Neural progenitor cell (in vitro differentiated cells): Measurements from ENCODE around the gene TMEM132E. TPM values are rescaled to one million over a fixed set of nuclear protein-coding genes. Genes with fewer than 3 reads are reported as not detected.
A peak's percentile ranks its signal among the peaks of the same experiment; 100 is the strongest.

Experiments
- DNase-seq: peaks from one replicate; pipeline ENCODE4 v3.0.0-alpha.2; 2016; ENCODE audit warnings: low spot score
- H2AFZ ChIP-seq: fragments of 200-600 bp; sonication (generic); replicated peaks from 2 replicates; pipeline ENCODE4 v1.6.1; 2016; ENCODE audit warnings: antibody characterized with exemption
- H3F3A ChIP-seq: fragments of 200-600 bp; sonication (generic); 2 replicates; pipeline ENCODE4 v1.6.1; 2016; ENCODE audit warnings: antibody characterized with exemption, low read depth
- H3K27ac ChIP-seq: fragments of 200-600 bp; sonication (generic); 2 replicates; pipeline ENCODE4 v1.5.1; 2016; ENCODE audit warnings: mild to moderate bottlenecking
- H3K27me3 ChIP-seq: fragments of 200-600 bp; sonication (generic); 2 replicates; pipeline ENCODE4 v1.6.1; 2016; ENCODE audit warnings: mild to moderate bottlenecking, moderate library complexity
- H3K36me3 ChIP-seq: fragments of 200-600 bp; sonication (generic); 2 replicates; pipeline ENCODE4 v1.5.1; 2016
- H3K4me1 ChIP-seq: fragments of 200-600 bp; sonication (generic); 2 replicates; pipeline ENCODE4 v1.6.1; 2016; ENCODE audit warnings: mixed run types
- H3K4me2 ChIP-seq: fragments of 200-600 bp; sonication (generic); 2 replicates; pipeline ENCODE4 v1.6.1; 2016
- H3K4me3 ChIP-seq: fragments of 200-600 bp; sonication (generic); 2 replicates; pipeline ENCODE4 v1.5.1; 2016
- H3K79me2 ChIP-seq: fragments of 200-600 bp; sonication (generic); 2 replicates; pipeline ENCODE4 v1.6.1; 2016; ENCODE audit warnings: low read depth
- H3K9ac ChIP-seq: fragments of 200-600 bp; sonication (generic); 2 replicates; pipeline ENCODE4 v1.6.1; 2016
- H3K9me3 ChIP-seq: fragments of 200-600 bp; sonication (generic); 2 replicates; pipeline ENCODE4 v1.5.1; 2016; ENCODE audit warnings: low read depth
- H4K20me1 ChIP-seq: fragments of 200-600 bp; sonication (generic); 2 replicates; pipeline ENCODE4 v1.6.1; 2016; ENCODE audit warnings: low read depth
- H3K27ac Mint-ChIP-seq: 3 replicates; pipeline ENCODE4 v1.8.0; 2021; ENCODE audit warnings: mixed read lengths
- H3K27me3 Mint-ChIP-seq: 2 replicates; pipeline ENCODE4 v1.8.0; 2022; ENCODE audit warnings: low read depth, mild to moderate bottlenecking, inconsistent platforms, moderate library complexity, mixed read lengths; ENCODE audit not compliant: insufficient read depth
- H3K36me3 Mint-ChIP-seq: 3 replicates; pipeline ENCODE4 v1.8.0; 2021; ENCODE audit warnings: mixed read lengths
- H3K4me1 Mint-ChIP-seq: 3 replicates; pipeline ENCODE4 v1.8.0; 2021; ENCODE audit warnings: mixed read lengths
- H3K4me3 Mint-ChIP-seq: 3 replicates; pipeline ENCODE4 v1.8.0; 2021; ENCODE audit warnings: mild to moderate bottlenecking, moderate library complexity, mixed read lengths
- H3K9me3 Mint-ChIP-seq: 3 replicates; pipeline ENCODE4 v1.8.0; 2020; ENCODE audit warnings: mixed read lengths
- EZH2 ChIP-seq: fragments of 200-600 bp; sonication (generic); IDR thresholded peaks from 2 replicates; pipeline ENCODE4 v1.6.1; 2017; ENCODE audit warnings: antibody characterized with exemption, mild to moderate bottlenecking, moderate library complexity
- EZH2phosphoT487 ChIP-seq: fragments of 200-600 bp; sonication (generic); IDR thresholded peaks from 2 replicates; pipeline ENCODE4 v1.6.1; 2017; ENCODE audit warnings: antibody characterized with exemption
- total RNA-seq: library from RNA; depleted of rRNA; stranded (reverse); fragments of >200 nt; gene quantifications from 2 replicates; pipeline ENCODE4 v1.2.3, GENCODE V29; 2015; ENCODE audit warnings: low replicate concordance
- TF ChIP-seq, protein P1 (sequence below): fragments of 200-600 bp; sonication (generic); IDR thresholded peaks from 2 replicates; pipeline ENCODE4 v1.5.1; 2017; ENCODE audit warnings: antibody characterized with exemption, mild to moderate bottlenecking

Gene TMEM132E
- total RNA-seq, 1 donor from 2014 or later: 0.21 TPM

DNA sequence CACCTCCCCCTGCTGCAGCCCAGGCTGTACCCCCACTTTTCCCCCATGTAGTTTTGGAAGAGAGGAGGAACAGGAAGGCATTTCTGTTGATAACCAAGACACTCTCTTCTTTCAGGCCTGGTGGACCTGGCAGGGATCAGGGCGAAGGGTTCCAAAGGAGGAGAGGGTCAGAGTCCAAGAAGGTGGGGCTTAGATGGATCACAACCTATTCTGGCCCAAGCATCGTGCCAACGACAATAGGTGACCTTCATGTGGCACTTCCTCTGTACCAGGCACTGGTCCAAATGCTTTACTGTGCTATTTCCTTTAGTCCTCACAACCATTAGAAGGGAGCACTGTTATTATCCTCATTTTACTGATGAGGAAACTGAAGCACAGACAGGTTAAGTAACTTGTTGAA, 84.3 kb downstream of the TMEM132E start:
- H3K27ac ChIP-seq: no peak overlapping the region
- H3K79me2 ChIP-seq: no peaks in the 10 kb centered on the region
- no peak for DNase-seq
- peaks cover 4% of the 10 kb centered on the region for H3K4me1 Mint-ChIP-seq
- H3K9ac ChIP-seq: no peak overlapping the region
- H4K20me1 ChIP-seq: no peaks in the 10 kb centered on the region
- H3K36me3 Mint-ChIP-seq: no peaks in the 10 kb centered on the region
- no peak overlapping the region for H3K4me3 Mint-ChIP-seq
- TF ChIP-seq EZH2phosphoT487: no peak
- TF ChIP-seq, protein P1, sequence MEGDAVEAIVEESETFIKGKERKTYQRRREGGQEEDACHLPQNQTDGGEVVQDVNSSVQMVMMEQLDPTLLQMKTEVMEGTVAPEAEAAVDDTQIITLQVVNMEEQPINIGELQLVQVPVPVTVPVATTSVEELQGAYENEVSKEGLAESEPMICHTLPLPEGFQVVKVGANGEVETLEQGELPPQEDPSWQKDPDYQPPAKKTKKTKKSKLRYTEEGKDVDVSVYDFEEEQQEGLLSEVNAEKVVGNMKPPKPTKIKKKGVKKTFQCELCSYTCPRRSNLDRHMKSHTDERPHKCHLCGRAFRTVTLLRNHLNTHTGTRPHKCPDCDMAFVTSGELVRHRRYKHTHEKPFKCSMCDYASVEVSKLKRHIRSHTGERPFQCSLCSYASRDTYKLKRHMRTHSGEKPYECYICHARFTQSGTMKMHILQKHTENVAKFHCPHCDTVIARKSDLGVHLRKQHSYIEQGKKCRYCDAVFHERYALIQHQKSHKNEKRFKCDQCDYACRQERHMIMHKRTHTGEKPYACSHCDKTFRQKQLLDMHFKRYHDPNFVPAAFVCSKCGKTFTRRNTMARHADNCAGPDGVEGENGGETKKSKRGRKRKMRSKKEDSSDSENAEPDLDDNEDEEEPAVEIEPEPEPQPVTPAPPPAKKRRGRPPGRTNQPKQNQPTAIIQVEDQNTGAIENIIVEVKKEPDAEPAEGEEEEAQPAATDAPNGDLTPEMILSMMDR: no peak
- TF ChIP-seq EZH2: no peak
- no peak overlapping the region for H3K4me3 ChIP-seq
- H2AFZ ChIP-seq: no peak overlapping the region
- H3K9me3 ChIP-seq: no peaks in the 10 kb centered on the region
- peaks cover 9% of the 10 kb centered on the region for H3K27me3 Mint-ChIP-seq
- H3K4me2 ChIP-seq: no peak overlapping the region
- no peak overlapping the region for H3K27ac Mint-ChIP-seq
- peaks cover 5% of the 10 kb centered on the region for H3F3A ChIP-seq
- no peaks in the 10 kb centered on the region for H3K9me3 Mint-ChIP-seq
- H3K36me3 ChIP-seq: no peaks in the 10 kb centered on the region
- peaks cover 15% of the 10 kb centered on the region for H3K4me1 ChIP-seq
- H3K27me3 ChIP-seq: no peaks in the 10 kb centered on the region

DNA sequence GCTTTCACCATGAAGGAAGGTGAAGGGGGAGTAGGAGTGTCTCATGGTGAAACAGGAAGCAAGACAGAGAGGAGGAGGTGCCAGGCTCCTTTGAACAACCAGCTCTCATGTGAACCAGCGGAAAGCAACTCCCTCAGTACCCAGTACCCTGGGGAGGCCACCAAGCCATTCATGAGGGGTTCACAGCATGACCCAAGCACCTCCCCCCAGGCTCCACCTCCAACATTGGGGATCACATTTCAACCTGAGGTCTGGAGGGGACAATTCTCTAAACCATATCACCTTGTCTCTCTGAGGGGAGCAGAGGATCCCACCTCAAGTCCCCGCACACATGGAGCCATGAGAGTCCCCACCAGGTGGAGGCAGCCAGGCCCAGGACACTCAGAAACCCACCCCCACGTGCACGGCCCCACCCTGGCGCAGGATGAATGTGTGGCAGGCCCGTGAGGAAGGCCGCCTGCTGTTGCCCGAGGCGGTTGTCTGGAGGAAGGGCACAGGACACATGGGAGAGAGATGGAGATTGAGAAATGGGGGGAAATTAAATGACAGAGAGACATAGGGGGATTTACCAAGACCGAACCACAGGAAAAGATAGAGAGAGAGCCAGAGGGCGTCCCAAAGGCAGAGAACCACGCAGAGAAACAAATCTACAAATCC, 85.9 kb downstream of the TMEM132E start:
- H3K4me3 ChIP-seq: no peak overlapping the region
- no peaks in the 10 kb centered on the region for H3K27me3 ChIP-seq
- Mint-ChIP-seq H3K36me3 (no peaks in the 10 kb centered on the region), H3K4me1 (peaks cover 4% of the 10 kb centered on the region), H3K9me3 (no peaks in the 10 kb centered on the region), H3K4me3 (no peak overlapping the region), H3K27me3 (peaks cover 10% of the 10 kb centered on the region), H3K27ac (no peak overlapping the region)
- no peak overlapping the region for H3K27ac ChIP-seq
- no peaks in the 10 kb centered on the region for H4K20me1 ChIP-seq
- peaks cover 15% of the 10 kb centered on the region for H3K4me1 ChIP-seq
- TF ChIP-seq EZH2phosphoT487 (no peak), EZH2 (no peak)
- TF ChIP-seq, protein P1: no peak
- H3K79me2 ChIP-seq: no peaks in the 10 kb centered on the region
- no peaks in the 10 kb centered on the region for H3K9me3 ChIP-seq
- no peaks in the 10 kb centered on the region for H3K36me3 ChIP-seq
- no peak overlapping the region for H3K9ac ChIP-seq
- peak overlapping the region; percentile 62 for H3K4me2 ChIP-seq
- no peak for DNase-seq
- peaks cover 5% of the 10 kb centered on the region for H3F3A ChIP-seq
- peak overlapping the region; percentile 73 for H2AFZ ChIP-seq

DNA sequence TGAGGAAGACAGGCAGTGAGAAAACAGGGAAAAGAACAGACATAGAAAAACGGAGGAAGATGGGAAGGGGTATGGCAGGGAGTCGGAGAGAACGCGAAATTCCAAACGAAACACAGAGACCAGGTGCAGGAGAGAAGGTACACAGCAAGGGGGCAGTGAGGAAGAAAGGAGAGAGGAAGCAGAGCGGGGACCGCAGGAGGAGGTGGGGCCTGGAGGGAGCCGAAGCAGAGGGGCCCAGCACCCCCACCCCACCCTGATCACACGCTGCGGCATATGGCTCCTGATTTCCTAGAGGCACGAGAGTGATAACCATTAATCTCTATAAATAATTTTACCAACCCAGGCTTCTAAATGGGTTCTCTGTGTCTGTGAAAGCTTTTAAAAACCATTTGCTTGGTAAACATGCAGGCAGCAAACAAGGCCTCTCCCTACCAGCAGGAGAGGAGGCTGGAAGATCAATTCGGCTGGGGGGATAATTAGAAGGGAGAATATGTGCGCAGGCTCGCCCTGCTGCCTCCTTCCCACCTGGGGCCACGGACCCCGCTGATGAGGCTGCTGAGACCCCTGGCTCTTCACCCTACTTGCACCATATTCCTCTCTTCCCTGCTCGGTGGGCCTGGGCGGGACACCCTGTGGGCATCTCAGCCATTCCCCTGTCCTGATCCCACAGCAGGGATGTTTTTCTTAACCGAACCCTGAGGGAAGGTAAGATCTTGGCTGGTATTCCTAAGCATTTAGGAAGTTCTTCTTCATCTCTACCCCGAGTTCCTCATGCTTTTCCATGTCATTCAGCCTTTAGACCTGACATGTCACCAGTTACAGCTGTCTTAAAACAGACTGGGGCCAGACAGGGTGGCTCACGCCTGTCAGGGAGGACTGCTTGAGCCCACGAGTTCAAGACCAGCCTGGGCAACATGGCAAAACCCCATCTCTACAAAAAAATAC, 86.7 kb downstream of the TMEM132E start:
- peak overlapping the region; percentile 73 for H2AFZ ChIP-seq
- Mint-ChIP-seq H3K27me3 (peaks cover 11% of the 10 kb centered on the region), H3K4me3 (no peak overlapping the region), H3K4me1 (peaks cover 4% of the 10 kb centered on the region), H3K27ac (no peak overlapping the region), H3K9me3 (no peaks in the 10 kb centered on the region), H3K36me3 (no peaks in the 10 kb centered on the region)
- no peaks in the 10 kb centered on the region for H3K36me3 ChIP-seq
- H3K27me3 ChIP-seq: no peaks in the 10 kb centered on the region
- no peak overlapping the region for H3K4me3 ChIP-seq
- no peaks in the 10 kb centered on the region for H3K9me3 ChIP-seq
- no peak overlapping the region for H3K9ac ChIP-seq
- no peaks in the 10 kb centered on the region for H4K20me1 ChIP-seq
- peaks cover 5% of the 10 kb centered on the region for H3F3A ChIP-seq
- peaks cover 15% of the 10 kb centered on the region for H3K4me1 ChIP-seq
- no peaks in the 10 kb centered on the region for H3K79me2 ChIP-seq
- TF ChIP-seq EZH2 (no peak), EZH2phosphoT487 (no peak)
- TF ChIP-seq, protein P1: no peak
- peak; percentile 37 for DNase-seq
- H3K27ac ChIP-seq: no peak overlapping the region
- H3K4me2 ChIP-seq: peak overlapping the region; percentile 62
